ENCODE data around the gene RIC8A.

Gene RIC8A

DNA sequence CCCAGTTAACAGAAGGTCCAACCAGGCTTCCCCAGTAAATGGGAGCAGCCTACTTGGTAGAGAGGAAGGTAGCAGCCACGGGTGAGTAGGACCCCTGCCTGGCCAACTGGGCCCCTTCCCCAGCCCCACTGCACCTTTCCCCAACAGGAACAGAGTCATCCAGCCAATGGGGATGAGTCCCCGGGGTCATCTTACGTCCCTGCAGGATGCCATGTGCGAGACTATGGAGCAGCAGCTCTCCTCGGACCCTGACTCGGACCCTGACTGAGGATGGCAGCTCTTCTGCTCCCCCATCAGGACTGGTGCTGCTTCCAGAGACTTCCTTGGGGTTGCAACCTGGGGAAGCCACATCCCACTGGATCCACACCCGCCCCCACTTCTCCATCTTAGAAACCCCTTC lies 6.6 kb downstream of the RIC8A start:
- TF ChIP-seq, protein P1, sequence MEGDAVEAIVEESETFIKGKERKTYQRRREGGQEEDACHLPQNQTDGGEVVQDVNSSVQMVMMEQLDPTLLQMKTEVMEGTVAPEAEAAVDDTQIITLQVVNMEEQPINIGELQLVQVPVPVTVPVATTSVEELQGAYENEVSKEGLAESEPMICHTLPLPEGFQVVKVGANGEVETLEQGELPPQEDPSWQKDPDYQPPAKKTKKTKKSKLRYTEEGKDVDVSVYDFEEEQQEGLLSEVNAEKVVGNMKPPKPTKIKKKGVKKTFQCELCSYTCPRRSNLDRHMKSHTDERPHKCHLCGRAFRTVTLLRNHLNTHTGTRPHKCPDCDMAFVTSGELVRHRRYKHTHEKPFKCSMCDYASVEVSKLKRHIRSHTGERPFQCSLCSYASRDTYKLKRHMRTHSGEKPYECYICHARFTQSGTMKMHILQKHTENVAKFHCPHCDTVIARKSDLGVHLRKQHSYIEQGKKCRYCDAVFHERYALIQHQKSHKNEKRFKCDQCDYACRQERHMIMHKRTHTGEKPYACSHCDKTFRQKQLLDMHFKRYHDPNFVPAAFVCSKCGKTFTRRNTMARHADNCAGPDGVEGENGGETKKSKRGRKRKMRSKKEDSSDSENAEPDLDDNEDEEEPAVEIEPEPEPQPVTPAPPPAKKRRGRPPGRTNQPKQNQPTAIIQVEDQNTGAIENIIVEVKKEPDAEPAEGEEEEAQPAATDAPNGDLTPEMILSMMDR (IDR thresholded peaks at IDR 0.05): no peak

DNA sequence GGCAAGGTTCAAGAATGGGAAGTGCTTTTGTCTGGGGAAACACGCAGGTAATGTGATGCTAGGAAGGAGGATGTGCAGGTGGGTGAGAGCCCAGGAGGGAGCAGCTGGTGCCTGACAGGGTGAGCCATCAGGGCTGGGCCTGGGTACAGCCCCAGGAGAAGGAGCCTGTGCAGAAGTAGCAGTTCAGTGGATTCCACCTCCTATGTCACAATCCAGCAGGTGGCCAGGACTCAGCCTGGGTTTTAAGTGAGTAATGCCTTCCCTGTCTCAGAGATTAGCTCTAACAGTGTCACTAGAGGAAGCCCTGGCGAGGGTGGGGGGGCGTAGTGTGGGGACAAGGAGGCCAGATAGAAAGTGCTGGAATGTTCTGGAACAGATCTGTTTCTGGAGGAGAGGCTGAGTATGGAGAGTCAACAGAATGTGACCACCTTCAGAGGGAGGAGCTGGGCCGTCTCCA lies 8.1 kb downstream of the RIC8A start:
- TF ChIP-seq, protein P1 (IDR thresholded peaks at IDR 0.05): no peak

DNA sequence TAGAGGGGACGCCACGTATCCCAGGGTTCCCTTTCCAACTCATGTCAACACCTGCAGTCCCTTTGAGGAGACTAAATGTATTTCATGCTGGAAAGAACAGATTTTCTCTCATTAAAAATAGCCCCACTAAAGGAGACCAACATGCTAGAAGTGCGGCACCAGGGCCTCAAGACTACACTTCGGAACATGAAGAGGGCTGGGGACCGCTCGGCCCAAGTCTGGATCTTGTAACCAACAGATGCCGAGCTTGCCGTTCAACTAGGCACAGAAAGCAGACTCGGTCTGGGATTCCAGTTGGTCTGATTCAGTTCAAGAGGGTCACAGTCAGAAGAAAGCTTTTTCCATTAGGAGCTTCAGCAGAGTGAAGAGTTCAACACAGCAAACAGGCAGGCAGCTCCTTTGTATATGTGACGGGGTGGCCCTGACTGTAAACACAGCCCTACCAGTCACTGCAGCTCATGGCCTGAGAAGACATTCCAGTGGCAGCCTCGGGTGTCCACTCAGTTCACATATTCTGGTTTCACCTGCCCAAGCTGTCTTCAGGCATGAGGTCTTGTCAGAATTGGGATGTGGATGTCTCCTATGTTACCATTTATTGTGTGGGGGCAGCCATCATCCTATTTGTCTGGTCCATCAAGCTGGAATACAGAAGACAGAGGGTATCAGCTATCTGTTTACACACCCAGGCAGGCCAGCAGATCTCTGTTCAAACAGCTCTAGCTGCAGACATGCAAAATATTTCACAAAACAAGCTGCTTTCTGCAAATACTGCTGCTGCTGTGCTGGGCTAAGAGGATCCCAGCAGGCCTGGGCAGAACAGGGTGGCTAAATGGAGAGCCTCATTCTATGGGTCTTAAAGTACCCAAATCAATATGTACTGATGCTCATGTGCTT lies 8.8 kb downstream of the RIC8A start:
- TF ChIP-seq, protein P1 (IDR thresholded peaks at IDR 0.05): no peak

DNA sequence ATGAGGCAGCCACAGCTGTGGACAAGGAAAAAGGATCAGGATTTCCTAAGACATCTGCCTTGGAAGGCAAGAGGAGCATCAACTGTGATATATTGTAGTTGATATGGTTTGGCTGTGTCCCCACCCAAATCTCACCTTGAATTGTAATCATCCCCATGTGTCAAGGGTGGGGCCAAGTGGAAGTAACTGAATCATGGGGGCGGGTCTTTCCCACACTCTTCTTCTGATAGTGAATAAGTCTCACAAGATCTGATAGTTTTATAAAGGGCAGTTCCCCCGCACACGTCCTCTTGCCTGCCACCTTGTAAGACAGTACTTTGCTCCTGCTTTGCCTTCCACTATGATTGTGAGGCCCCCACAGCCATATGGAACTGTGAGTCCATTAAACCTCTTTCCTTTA lies 10.2 kb downstream of the RIC8A start:
- TF ChIP-seq, protein P1 (IDR thresholded peaks at IDR 0.05): no peak

DNA sequence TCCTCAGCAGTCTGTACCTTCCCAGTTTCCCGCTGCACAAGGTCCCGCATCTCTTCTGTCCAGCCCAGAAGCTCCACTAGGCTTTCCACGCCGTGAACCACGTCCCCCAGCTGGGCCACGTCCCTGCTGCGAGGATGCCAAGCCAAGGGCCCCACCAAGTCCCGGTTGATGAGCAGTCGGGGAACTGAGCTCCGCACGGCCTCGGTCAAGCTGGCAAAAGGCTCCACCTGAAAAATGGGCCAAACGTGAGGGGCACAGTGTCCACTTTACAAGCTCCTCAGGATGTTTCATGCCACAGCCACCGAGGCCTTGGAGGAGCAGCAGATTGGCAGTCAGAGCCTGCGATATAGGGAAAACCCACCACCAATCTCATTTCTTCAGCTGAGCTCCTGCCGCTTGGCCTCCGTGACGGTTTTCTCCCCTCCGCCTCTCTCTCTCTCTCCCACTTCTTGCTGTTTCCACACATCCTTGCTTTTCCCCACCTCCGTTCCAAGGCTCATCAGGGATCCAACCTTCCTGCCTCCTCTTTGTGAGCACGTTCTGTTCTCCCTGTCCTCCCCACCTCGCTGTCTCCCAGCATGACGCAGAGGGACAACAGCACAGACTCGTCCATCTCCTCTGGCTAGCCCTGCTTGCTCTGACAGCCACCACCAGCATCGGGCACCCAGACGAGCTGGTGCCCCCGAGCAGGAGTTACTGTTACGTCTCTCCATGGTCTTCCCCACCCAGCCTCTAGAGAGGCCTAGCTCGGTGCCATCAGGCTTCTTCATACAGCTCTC lies 11.5 kb downstream of the RIC8A start:
- TF ChIP-seq, protein P1 (IDR thresholded peaks at IDR 0.05): no peak

DNA sequence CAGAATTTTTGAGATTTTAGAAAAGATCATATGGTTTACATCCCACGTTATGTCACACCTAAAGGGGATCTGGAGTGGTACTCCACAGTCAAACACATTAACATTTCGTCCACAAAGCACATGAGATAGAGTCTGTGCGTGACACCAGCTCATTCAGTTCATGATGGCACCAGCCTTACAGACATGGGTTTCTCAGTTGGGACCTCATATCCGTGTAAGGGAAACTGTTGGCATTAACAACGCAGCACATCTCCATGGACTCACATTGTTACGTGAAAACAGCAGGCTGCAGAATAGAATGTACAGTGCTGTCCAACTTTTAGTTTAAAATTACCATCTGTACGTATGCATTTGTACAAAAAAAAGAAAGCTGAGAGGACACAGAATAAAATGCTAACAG lies 14.0 kb downstream of the RIC8A start:
- TF ChIP-seq, protein P1 (IDR thresholded peaks at IDR 0.05): no peak

DNA sequence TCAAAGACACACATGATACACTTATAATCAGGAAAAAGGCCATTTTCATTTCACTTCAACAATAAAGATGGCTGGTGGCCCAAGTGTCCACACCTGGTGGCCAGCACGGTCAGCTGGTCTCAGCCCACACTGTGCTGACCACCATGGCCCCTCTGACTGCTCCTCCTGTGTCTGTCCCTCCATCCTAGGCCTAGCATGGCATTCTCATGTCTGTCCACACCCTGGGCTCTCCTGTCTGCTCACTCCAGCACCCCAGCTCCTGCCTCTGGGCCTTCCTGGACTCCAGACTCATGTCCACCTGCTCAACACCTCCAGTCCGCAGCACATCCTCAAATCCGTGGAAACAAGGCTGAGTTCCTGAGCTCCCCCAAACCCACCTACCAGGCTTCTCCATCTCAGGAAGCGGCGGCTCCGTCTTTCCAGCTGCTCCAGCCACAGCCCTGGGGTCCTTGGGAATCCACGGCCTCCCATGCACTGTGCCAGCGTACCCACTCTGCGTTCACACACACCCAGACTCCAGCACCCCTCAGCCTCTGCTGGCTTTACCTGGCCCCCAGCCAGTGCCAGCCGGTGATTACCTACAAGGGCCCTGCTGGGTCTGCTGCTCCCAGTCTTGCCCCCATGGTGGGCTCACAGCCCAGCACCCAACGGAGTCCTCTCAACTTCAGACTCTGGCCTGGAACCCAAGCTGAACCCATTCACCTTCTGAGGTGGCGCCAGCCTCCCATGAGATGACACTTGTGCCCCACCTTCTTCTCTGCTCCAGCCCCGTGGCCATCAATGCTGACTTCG lies 14.7 kb downstream of the RIC8A start:
- TF ChIP-seq, protein P1 (IDR thresholded peaks at IDR 0.05): no peak
